Spleen (tissue), 11 donors: ENCODE measurements around the gene UBA3. TPM values are rescaled to one million over a fixed set of nuclear protein-coding genes. Genes with fewer than 3 reads are reported as not detected.

Source experiments
- DNase-seq: peaks from one replicate; pipeline ENCODE4 v3.0.0-alpha.2; 2020
- H3K27ac ChIP-seq, 8 donors: fragments of 200-600 bp; sonication (generic) in 7 of 8; 1 replicate in 4 of 8; 2 replicates in 4 of 8; pipeline versions ENCODE4 v1.5.0 to v1.8.0; 2016 to 2021; ENCODE audit warnings: inconsistent platforms in 4 of 8, mild to moderate bottlenecking in 4 of 8, moderate library complexity in 1 of 8
- H3K27me3 ChIP-seq, 7 donors: fragments of 200-600 bp; sonication (generic) in 6 of 7; replicated peaks in 1 of 7; 1 replicate in 4 of 7; 2 replicates in 3 of 7; pipeline versions ENCODE4 v1.5.0 to v1.8.0; 2016 to 2021; ENCODE audit warnings: inconsistent platforms in 3 of 7, mild to moderate bottlenecking in 1 of 7
- H3K36me3 ChIP-seq, 6 donors: fragments of 200-600 bp; sonication (generic) in 5 of 6; 1 replicate in 4 of 6; 2 replicates in 2 of 6; pipeline versions ENCODE4 v1.5.0 to v1.8.0; 2016 to 2021; ENCODE audit warnings: inconsistent platforms in 2 of 6
- H3K4me1 ChIP-seq, 6 donors: fragments of 200-600 bp; sonication (generic) in 5 of 6; 1 replicate in 3 of 6; 2 replicates in 3 of 6; pipeline versions ENCODE4 v1.5.0 to v1.8.0; 2016 to 2021; ENCODE audit warnings: inconsistent platforms in 3 of 6
- H3K4me3 ChIP-seq, 8 donors: fragments of 200-600 bp; sonication (generic) in 7 of 8; 1 replicate in 4 of 8; 2 replicates in 4 of 8; pipeline versions ENCODE4 v1.5.0 to v1.8.0; 2016 to 2021; ENCODE audit warnings: inconsistent platforms in 4 of 8, mild to moderate bottlenecking in 4 of 8, moderate library complexity in 2 of 8
- H3K9me3 ChIP-seq, 8 donors: fragments of 200-600 bp; sonication (generic) in 7 of 8; 1 replicate in 4 of 8; 2 replicates in 4 of 8; pipeline versions ENCODE4 v1.5.0 to v1.8.0; 2016 to 2021; ENCODE audit warnings: inconsistent platforms in 4 of 8
- CTCF ChIP-seq, 11 experiments: fragments of 200-600 bp in 7 of 11; fragments of 450-650 bp in 4 of 11; sonication (generic) in 4 of 11; IDR thresholded peaks in 8 of 11; conservative IDR thresholded peaks in 3 of 11; 1 replicate in 7 of 11; 2 replicates in 4 of 11; pipeline versions ENCODE4 v1.4.0 to v1.8.0; 2016 to 2021; ENCODE audit warnings: antibody characterized with exemption in 11 of 11, inconsistent platforms in 4 of 11, mild to moderate bottlenecking in 1 of 11
- POLR2A ChIP-seq, 3 donors: fragments of 450-650 bp; IDR thresholded peaks; one replicate each; pipeline ENCODE4 v1.5.1; 2017; ENCODE audit warnings: antibody characterized with exemption in 3 of 3, mild to moderate bottlenecking in 1 of 3
- POLR2AphosphoS5 ChIP-seq, 3 donors: sonication (generic); formaldehyde crosslinking; IDR thresholded peaks; one replicate each; pipeline ENCODE4 v1.5.1; 2017; ENCODE audit warnings: antibody characterized with exemption in 3 of 3
- WGBS, 5 donors: extraction: QIAGEN DNeasy Blood & Tissue Kit in 3 of 5; methylation state at CpG; one replicate each; pipeline versions ENCODE4 v1.1.5 to v1.1.7; 2013 to 2018; 5-methylcytosine and 5-hydroxymethylcytosine counted together
- intact Hi-C: fragments of 100-400 bp; cut with DNase I; formaldehyde crosslinking; loops from one replicate; pipeline ENCODE4 v1.15.0; 2023; ENCODE audit warnings: low total_unique reads
- polyA plus RNA-seq, 3 donors: library from polyadenylated mRNA; stranded (reverse); fragments of 200-250 nt; gene quantifications; one replicate each; pipeline ENCODE4 v1.2.1, GENCODE V29; 2013
- total RNA-seq, 7 donors: library from RNA; depleted of rRNA in 3 of 7; stranded (reverse); fragments of >200 nt in 3 of 7; fragmentation: NEBNext Ultra II Directional in 4 of 7; extraction: Animal tissue kit (Norgen Biotek cat#: 25700) in 4 of 7; gene quantifications; one replicate each; pipeline versions ENCODE4 v1.1.0 to v1.2.1, GENCODE V29; 2016 to 2021
- donor health status: healthy with polysubstance abuse.
- donor health status: DM: no; HTN: no; CAD: no; lungs with moderate emphysema.
- donor health status: DM: no; HTN: no; CAD: no.
- donor health status: Bipolar disorder and iron deficiency.
- donor health status: healthy.
- donor health status: DM: no; HTN: no; CAD: no.
- donor health status: DM: yes; HTN: yes; CAD: no.

UBA3 gene
- total and polyA plus RNA-seq, 10 donors = 50.2 to 101 (median 63.9) TPM

GRCh38 chr3:69094467-69095205, 14.5 kb upstream of the UBA3 start:
- Histone ChIP-seq H3K36me3 (peaks cover 0 to 40% (median 1%) of the 10 kb centered on the region in 6 donors), H3K27ac (peak overlapping the region; percentile 59 to 96 (median 90)), H3K9me3 (no peaks in the 10 kb centered on the region), H3K4me1 (peaks cover 51 to 99% (median 93%) of the 10 kb centered on the region in 6 donors), H3K27me3 (no peaks in the 10 kb centered on the region), H3K4me3 (peak overlapping the region in 1 of 8 donors; percentile 32)
- TF ChIP-seq POLR2A (IDR thresholded peaks at IDR 0.05) = no peak
- TF ChIP-seq CTCF (IDR thresholded peaks at IDR 0.05 in 8 of 11, conservative IDR thresholded peaks at IDR 0.05 in 3 of 11) = no peak
- no peak for TF ChIP-seq POLR2AphosphoS5 (IDR thresholded peaks at IDR 0.05)
- intact Hi-C loops = no loop called here
- DNase-seq = no peak
- WGBS, 5 donors = 14 to 23% (median 19%) methylated on average over 8 of the region's 8 CpGs

- H3K4me3 ChIP-seq = peak overlapping the region in 5 of 8 donors; percentile 14 to 58 (median 25)
- H3K27ac ChIP-seq = peak overlapping the region; percentile 59 to 96 (median 90)
- no peaks in the 10 kb centered on the region for H3K9me3 ChIP-seq
- H3K36me3 ChIP-seq = peaks cover 0 to 29% (median 0%) of the 10 kb centered on the region in 6 donors
- WGBS, 5 donors = 4 to 20% (median 14%) methylated on average over 4 of the region's 4 CpGs
- intact Hi-C loops = no loop called here
- peak in 1 of 3 donors; percentile 55 for TF ChIP-seq POLR2AphosphoS5 (IDR thresholded peaks at IDR 0.05)
- no peak for TF ChIP-seq POLR2A (IDR thresholded peaks at IDR 0.05)
- no peak for DNase-seq
- H3K4me1 ChIP-seq = peaks cover 75 to 100% (median 100%) of the 10 kb centered on the region in 6 donors
- no peaks in the 10 kb centered on the region for H3K27me3 ChIP-seq
Measured at GRCh38 chr3:69092030-69092516, 11.9 kb upstream of the UBA3 start.

- peak overlapping the region in 5 of 8 donors; percentile 14 to 58 (median 25) for H3K4me3 ChIP-seq
- WGBS, 5 donors = 47 to 51% (median 49%) methylated on average over 5 of the region's 5 CpGs
- TF ChIP-seq POLR2AphosphoS5 (IDR thresholded peaks at IDR 0.05) (no peak), POLR2A (IDR thresholded peaks at IDR 0.05) (no peak), CTCF (IDR thresholded peaks at IDR 0.05 in 8 of 11, conservative IDR thresholded peaks at IDR 0.05 in 3 of 11) (no peak)
- intact Hi-C loops = no loop called here
- no peaks in the 10 kb centered on the region for H3K9me3 ChIP-seq
- DNase-seq = no peak
- H3K27me3 ChIP-seq = no peaks in the 10 kb centered on the region
- peak overlapping the region; percentile 59 to 96 (median 90) for H3K27ac ChIP-seq
- H3K36me3 ChIP-seq = peaks cover 0 to 29% (median 0%) of the 10 kb centered on the region in 6 donors
- H3K4me1 ChIP-seq = peaks cover 79 to 100% (median 100%) of the 10 kb centered on the region in 6 donors
Measured at GRCh38 chr3:69091389-69092029, 11.3 kb upstream of the UBA3 start.

- H3K36me3 ChIP-seq = peaks cover 0 to 19% (median 0%) of the 10 kb centered on the region in 6 donors
- no peaks in the 10 kb centered on the region for H3K9me3 ChIP-seq
- TF ChIP-seq POLR2AphosphoS5 (IDR thresholded peaks at IDR 0.05) = no peak
- no peak for TF ChIP-seq CTCF (IDR thresholded peaks at IDR 0.05 in 8 of 11, conservative IDR thresholded peaks at IDR 0.05 in 3 of 11)
- TF ChIP-seq POLR2A (IDR thresholded peaks at IDR 0.05) = no peak
- 51 to 77% (median 58%) methylated on average over 3 of the region's 3 CpGs for WGBS, 5 donors
- H3K27ac ChIP-seq = peak overlapping the region; percentile 3 to 96 (median 90)
- peak overlapping the region in 1 of 8 donors; percentile 76 for H3K4me3 ChIP-seq
- intact Hi-C loops = no loop called here
- H3K27me3 ChIP-seq = no peaks in the 10 kb centered on the region
- peaks cover 81 to 96% (median 94%) of the 10 kb centered on the region in 6 donors for H3K4me1 ChIP-seq
- no peak for DNase-seq
Measured at GRCh38 chr3:69090021-69090420, 9.9 kb upstream of the UBA3 start.
